Uterus (tissue), 4 donors: ENCODE results near the gene TSPAN9. TPM values are rescaled to one million over a fixed set of nuclear protein-coding genes. Genes with fewer than 3 reads are reported as not detected.

Experiments used
- DNase-seq, 2 donors: peaks; one replicate each; pipeline ENCODE4 v3.0.0-alpha.2; 2019 to 2020
- H3K27ac ChIP-seq, 2 donors: fragments of 200-600 bp; sonication (generic); 1 replicate in 1 of 2; 2 replicates in 1 of 2; pipeline ENCODE4 v1.5.1; 2016 to 2018
- H3K27me3 ChIP-seq, 2 donors: fragments of 200-600 bp; sonication (generic); one replicate each; pipeline ENCODE4 v1.5.1; 2018 to 2019; ENCODE audit warnings: control low read depth in 1 of 2
- H3K36me3 ChIP-seq, 2 donors: fragments of 200-600 bp; sonication (generic); one replicate each; pipeline ENCODE4 v1.5.1; 2019; ENCODE audit warnings: control low read depth in 1 of 2
- H3K4me1 ChIP-seq, 2 donors: fragments of 200-600 bp; sonication (generic); one replicate each; pipeline ENCODE4 v1.5.1; 2018 to 2019; ENCODE audit warnings: control low read depth in 1 of 2
- H3K4me3 ChIP-seq, 2 donors: fragments of 200-600 bp; sonication (generic); 1 replicate in 1 of 2; 2 replicates in 1 of 2; pipeline ENCODE4 v1.5.1; 2018 to 2019; ENCODE audit warnings: mild to moderate bottlenecking in 1 of 2
- H3K9me3 ChIP-seq, 2 donors: fragments of 200-600 bp; sonication (generic); one replicate each; pipeline ENCODE4 v1.5.1; 2019; ENCODE audit warnings: control low read depth in 1 of 2
- CTCF ChIP-seq, 4 experiments: fragments of 200-600 bp in 2 of 4; fragments of 450-650 bp in 2 of 4; sonication (generic) in 2 of 4; IDR thresholded peaks; one replicate each; pipeline ENCODE4 v1.5.1; 2016 to 2019; ENCODE audit warnings: antibody characterized with exemption in 4 of 4, mild to moderate bottlenecking in 2 of 4, moderate library complexity in 1 of 4
- POLR2A ChIP-seq, 2 donors: fragments of 450-650 bp; IDR thresholded peaks; one replicate each; pipeline ENCODE4 v1.6.1; 2016; ENCODE audit warnings: antibody characterized with exemption in 2 of 2, mild to moderate bottlenecking in 1 of 2, moderate library complexity in 1 of 2
- intact Hi-C: fragments of 100-400 bp; cut with DNase I; formaldehyde crosslinking; loops from one replicate; pipeline ENCODE4 v1.15.1; 2023; ENCODE audit warnings: low total_unique reads
- total RNA-seq, 4 donors: library from RNA; depleted of rRNA in 3 of 4; stranded (reverse); fragments of >200 nt in 3 of 4; gene quantifications; one replicate each; pipeline versions ENCODE4 v1.1.0 to v1.2.4, GENCODE V29; 2014 to 2023
- donor health status: DM: yes; HTN: yes; CAD: no.

Gene TSPAN9
- total RNA-seq, 4 donors from 2014 or later = 47.9 to 106 (median 65.1) TPM

DNA sequence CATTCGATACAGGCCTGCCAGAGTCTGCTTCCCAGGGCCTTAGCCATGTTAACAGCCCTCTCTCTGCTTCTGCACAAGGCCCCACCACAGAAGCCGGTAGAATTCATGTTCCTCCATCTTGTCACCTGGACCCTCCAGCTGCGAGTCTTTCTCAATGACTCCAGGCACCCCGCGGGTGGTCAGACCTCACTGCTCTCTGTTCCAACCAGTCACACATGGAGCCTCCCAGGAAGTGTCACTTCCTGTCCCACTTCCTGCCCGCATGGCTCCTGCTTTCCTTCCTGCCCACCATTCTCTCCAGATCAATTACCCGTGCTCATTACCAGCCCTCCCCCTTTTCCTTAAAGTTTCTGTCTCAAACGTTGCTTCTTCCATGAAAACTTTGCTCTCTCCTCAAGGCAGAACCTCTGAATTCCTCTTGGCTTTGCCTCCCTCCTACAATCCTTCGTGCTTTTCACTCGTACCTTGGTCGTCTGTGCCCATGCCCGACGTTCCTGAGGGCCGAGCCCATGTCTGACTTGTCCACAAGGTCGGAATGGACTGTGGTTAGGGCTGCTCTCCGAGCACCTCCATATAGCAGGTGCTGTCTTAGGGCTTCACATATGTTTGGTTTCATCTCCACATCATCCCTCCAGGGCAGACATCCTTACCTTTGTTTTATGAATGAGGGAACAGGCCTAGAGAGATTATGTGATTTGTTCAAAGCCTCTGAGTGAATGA lies 172.1 kb downstream of the TSPAN9 start:
- Histone ChIP-seq H3K36me3 (no peaks in the 10 kb centered on the region), H3K27me3 (no peaks in the 10 kb centered on the region), H3K4me1 (peaks cover 4 to 13% of the 10 kb centered on the region in 2 donors), H3K4me3 (no peak overlapping the region), H3K9me3 (no peaks in the 10 kb centered on the region), H3K27ac (no peak overlapping the region)
- intact Hi-C loops = no loop called here
- DNase-seq = no peak
- TF ChIP-seq POLR2A (IDR thresholded peaks at IDR 0.05) (no peak), CTCF (IDR thresholded peaks at IDR 0.05) (no peak)

GRCh38 chr12:3250034-3250433 lies 172.9 kb downstream of the TSPAN9 start:
- H3K36me3 ChIP-seq = no peaks in the 10 kb centered on the region
- H3K4me1 ChIP-seq = peaks cover 4 to 13% of the 10 kb centered on the region in 2 donors
- TF ChIP-seq CTCF (IDR thresholded peaks at IDR 0.05) (no peak), POLR2A (IDR thresholded peaks at IDR 0.05) (no peak)
- DNase-seq = no peak
- H3K4me3 ChIP-seq = no peak overlapping the region
- H3K27me3 ChIP-seq = no peaks in the 10 kb centered on the region
- no peaks in the 10 kb centered on the region for H3K9me3 ChIP-seq
- H3K27ac ChIP-seq = no peak overlapping the region
- intact Hi-C loops = no loop called here

DNA sequence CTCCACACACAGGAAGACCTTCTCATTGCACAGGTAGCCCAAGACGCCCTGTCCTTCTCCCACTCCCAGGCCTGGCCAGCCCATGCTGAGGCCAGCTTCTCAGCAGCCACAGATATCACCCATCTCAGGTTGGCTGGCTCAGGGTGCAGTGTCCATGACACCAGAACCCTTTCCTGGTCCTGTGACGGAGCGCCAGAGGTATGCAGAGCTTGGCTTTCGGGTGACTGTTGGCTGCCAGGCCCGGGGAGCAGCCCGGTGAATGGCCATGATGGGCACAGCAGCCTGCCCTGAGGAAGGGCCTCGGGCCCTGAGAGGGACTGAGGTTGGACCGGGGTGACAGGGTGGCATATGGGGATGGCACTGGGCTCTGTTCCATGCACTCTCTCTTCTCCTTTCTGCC lies 173.4 kb downstream of the TSPAN9 start:
- TF ChIP-seq CTCF (IDR thresholded peaks at IDR 0.05) (no peak), POLR2A (IDR thresholded peaks at IDR 0.05) (no peak)
- H3K4me3 ChIP-seq = no peak overlapping the region
- DNase-seq = no peak
- no peaks in the 10 kb centered on the region for H3K27me3 ChIP-seq
- H3K27ac ChIP-seq = no peak overlapping the region
- peaks cover 4 to 13% of the 10 kb centered on the region in 2 donors for H3K4me1 ChIP-seq
- intact Hi-C loops = no loop called here
- H3K9me3 ChIP-seq = no peaks in the 10 kb centered on the region
- no peaks in the 10 kb centered on the region for H3K36me3 ChIP-seq

DNA sequence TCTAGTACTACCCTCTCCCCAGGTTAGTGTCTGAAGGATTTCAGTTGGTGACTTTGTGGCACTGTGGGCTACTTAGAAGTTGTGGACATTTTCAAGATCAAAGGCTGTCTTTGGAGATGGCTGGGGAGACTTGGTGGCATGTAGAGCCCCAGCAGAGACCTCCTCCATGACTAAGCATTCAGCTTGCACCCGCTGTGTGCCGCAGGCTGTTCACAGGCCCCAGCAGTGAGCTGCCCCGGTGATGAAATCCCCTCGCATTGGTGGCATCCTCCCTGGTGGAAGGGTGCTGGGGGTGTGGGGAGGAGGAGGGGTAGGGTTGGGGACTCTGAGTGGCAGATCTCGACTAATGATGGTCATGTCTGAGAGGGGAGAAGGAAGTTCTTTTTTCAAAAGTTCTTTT lies 173.9 kb downstream of the TSPAN9 start:
- no peak for DNase-seq
- H3K27ac ChIP-seq = no peak overlapping the region
- peaks cover 4 to 13% of the 10 kb centered on the region in 2 donors for H3K4me1 ChIP-seq
- H3K27me3 ChIP-seq = no peaks in the 10 kb centered on the region
- no peak overlapping the region for H3K4me3 ChIP-seq
- intact Hi-C loops = no loop called here
- H3K9me3 ChIP-seq = no peaks in the 10 kb centered on the region
- TF ChIP-seq CTCF (IDR thresholded peaks at IDR 0.05) = no peak
- H3K36me3 ChIP-seq = no peaks in the 10 kb centered on the region

GRCh38 chr12:3251691-3252090 lies 174.5 kb downstream of the TSPAN9 start:
- Histone ChIP-seq H3K4me1 (peaks cover 4 to 13% of the 10 kb centered on the region in 2 donors), H3K9me3 (no peaks in the 10 kb centered on the region), H3K27ac (peak overlapping the region; percentile 67 to 76), H3K4me3 (no peak overlapping the region), H3K27me3 (no peaks in the 10 kb centered on the region), H3K36me3 (no peaks in the 10 kb centered on the region)
- intact Hi-C loops = no loop called here
- peak; percentile 43 to 49 for DNase-seq
- TF ChIP-seq POLR2A (IDR thresholded peaks at IDR 0.05) (no peak), CTCF (IDR thresholded peaks at IDR 0.05) (no peak)
